GM10266 (cell line): Measurements from ENCODE around the gene BCL2L13.

Experiments used
- DNase-seq: peaks from one replicate; pipeline ENCODE4 v3.0.0; 2012; ENCODE audit errors: extremely low spot score
- CTCF ChIP-seq: IDR thresholded peaks from 2 replicates; pipeline ENCODE4 v1.5.1; 2012; ENCODE audit warnings: mild to moderate bottlenecking, low read depth; ENCODE audit not compliant: control insufficient read depth, insufficient read depth; ENCODE audit errors: missing control alignments

The BCL2L13 gene

DNA sequence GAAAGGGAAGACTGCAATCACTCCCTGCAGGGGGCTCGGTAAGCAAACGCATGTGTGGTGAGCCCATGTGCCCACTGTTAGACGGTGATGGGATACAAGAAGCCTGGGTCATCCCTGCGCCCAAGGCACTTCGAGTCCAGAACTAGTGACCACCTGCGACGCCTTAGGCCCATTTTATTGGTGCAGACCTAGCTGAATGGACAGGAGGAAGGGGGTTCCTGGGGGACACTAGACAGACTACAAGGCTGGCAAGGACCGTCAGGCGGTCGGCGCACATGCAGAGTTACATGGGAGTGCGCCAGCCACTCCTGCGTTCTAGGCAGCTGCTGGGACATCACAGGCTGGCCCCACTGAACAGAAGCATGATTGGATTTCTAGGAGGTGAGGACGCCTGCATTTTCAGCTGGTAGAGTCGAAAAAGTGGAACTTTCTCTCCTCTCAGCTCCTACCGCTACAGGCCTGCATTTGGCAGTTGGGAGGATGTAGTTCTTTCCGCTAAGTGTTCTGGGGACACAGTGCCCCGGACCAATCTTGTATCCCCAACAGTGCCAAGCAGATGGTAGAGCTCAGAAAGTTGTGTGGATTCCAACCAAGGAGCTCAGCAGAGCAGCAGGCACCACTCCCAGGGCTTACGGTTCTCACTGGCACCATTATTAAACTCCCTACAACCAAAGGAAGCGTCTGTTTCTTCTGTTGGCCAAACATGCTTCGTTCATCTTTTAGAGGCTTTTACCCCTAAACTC is 100.0 kb downstream of the BCL2L13 start:
- no peak for DNase-seq
- no peak for TF ChIP-seq CTCF

GRCh38 chr22:17739196-17739975 is 100.8 kb downstream of the BCL2L13 start:
- no peak for DNase-seq
- no peak for TF ChIP-seq CTCF

GRCh38 chr22:17741866-17742526 is 103.4 kb downstream of the BCL2L13 start:
- no peak for TF ChIP-seq CTCF

DNA sequence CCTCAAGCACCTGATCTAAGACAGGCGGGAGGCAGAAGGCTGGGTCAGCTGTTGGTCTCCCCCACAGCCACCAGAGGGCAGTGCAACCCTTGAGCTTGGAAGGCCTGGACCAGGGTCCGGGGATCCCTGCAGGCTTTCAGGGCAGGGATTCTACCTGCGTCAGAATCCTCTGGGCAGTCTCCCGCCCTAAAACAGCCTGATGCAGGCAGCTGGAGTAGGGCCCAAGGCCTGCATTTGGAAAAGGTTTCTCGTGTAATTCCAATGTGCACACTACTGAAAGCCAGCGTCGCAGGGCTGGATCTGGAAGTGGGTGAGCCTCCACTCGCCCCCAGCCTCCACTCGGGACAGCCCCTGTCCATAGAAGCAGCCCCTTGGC is 104.0 kb downstream of the BCL2L13 start:
- DNase-seq, result peak; percentile 94
- peak; percentile 89 for TF ChIP-seq CTCF

More at GRCh38 chr22:17741866-17742526, 103.4 kb downstream of the BCL2L13 start:
- DNase-seq, result no peak

DNA sequence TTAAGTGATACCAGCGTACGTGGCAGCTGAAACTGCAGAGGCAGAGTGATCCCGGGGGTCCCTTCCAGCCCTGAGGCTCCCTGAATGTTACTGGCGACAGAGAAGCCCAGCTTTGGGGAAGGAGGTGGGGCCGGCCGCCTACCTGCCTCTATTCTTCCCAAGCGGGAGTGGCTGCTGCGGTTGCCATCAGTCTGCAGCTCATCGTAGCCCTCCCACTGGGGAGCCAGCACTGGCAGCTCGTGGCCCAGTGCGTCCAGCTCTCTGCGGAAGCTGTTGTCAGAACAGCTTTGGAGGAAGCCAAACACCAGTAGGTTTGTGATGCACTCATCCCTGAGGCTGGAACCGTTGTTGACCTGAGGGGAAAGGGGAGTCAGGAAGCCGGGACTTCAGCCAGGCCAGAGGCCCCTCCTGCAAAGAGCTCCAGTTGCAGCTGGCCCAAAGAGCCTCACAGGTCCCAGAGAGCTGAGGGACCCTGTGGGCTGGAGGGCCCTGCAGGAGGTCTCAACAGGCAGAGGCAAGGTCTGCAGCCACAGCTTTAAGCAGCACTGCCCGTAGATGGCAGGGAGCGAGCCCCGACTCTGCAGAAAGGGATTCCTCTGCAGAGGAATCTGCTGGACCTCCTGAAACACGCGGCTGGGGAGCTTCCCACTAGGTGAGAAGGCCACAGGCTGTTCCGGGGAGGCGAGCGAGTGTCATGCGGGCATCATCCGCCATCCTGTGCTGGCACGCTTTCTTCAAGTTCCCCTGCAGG is 105.3 kb downstream of the BCL2L13 start:
- no peak for TF ChIP-seq CTCF
- no peak for DNase-seq

DNA sequence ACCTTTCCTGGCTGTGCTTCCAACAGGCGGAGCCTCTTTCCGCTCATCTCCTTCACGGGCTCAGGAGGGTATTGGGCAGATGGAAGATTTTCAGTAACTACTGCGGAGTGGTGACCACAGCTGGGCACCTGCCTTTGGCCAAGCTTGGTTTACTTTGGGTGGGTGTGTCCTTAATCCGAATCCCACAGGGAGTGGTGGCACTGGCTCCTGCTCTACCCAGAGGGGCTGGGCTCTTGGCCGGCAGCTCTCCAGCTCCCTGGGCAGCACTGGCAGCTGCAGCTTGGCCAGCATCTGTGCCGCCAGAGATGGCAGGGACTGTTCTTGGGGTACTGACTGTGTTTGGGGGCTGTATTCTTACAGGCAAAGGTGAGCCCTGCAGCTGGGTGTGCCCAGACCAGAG is 105.9 kb downstream of the BCL2L13 start:
- DNase-seq, result no peak
- TF ChIP-seq CTCF, result no peak

GRCh38 chr22:17746916-17747315 is 108.4 kb downstream of the BCL2L13 start:
- no peak for DNase-seq
- TF ChIP-seq CTCF, result no peak
